Activated CD4-positive, alpha-beta T cell treated with anti-CD3 and anti-CD28 coated beads for 36 hours (primary cell): Measurements from ENCODE around the gene EPB41L3. TPM values are rescaled to one million over a fixed set of nuclear protein-coding genes. Genes with fewer than 3 reads are reported as not detected.

ENCODE experiments used
- ATAC-seq: fragments of 200-7000 bp; cut with Tn5 transposase; one replicate; pipeline ENCODE4 v1.10.0; 2021; ENCODE audit warnings: mild to moderate bottlenecking, moderate library complexity
- CTCF ChIA-PET: fragments of 350-600 bp; sonication (Branson Sonifier 250); formaldehyde crosslinking; loops from one replicate; lab custom pipeline; 2021; ENCODE audit warnings: antibody characterized with exemption; lab: Charles Lee
- POLR2A ChIA-PET: fragments of 350-600 bp; sonication (Branson Sonifier 250); formaldehyde crosslinking; loops from one replicate; lab custom pipeline; 2021; ENCODE audit warnings: antibody characterized with exemption, inconsistent platforms; lab: Charles Lee
- DNase-seq: peaks from one replicate; pipeline ENCODE4 v3.0.0-alpha.2; 2020
- H3K27ac Mint-ChIP-seq: one replicate; pipeline ENCODE4 v1.8.0; 2021; ENCODE audit warnings: mixed read lengths
- H3K27me3 Mint-ChIP-seq: one replicate; pipeline ENCODE4 v1.8.0; 2021; ENCODE audit warnings: mixed read lengths
- H3K36me3 Mint-ChIP-seq: one replicate; pipeline ENCODE4 v1.8.0; 2021; ENCODE audit warnings: low read depth, mixed read lengths
- H3K4me1 Mint-ChIP-seq: one replicate; pipeline ENCODE4 v1.8.0; 2021; ENCODE audit warnings: mixed read lengths
- H3K4me3 Mint-ChIP-seq: one replicate; pipeline ENCODE4 v1.8.0; 2021; ENCODE audit warnings: mild to moderate bottlenecking, moderate library complexity, mixed read lengths
- H3K9me3 Mint-ChIP-seq: one replicate; pipeline ENCODE4 v1.8.0; 2021; ENCODE audit warnings: low read depth, mixed read lengths
- intact Hi-C, 2 experiments: fragments of 100-400 bp; cut with DNase I in 1 of 2; cut with micrococcal nuclease in 1 of 2; formaldehyde crosslinking; loops; one replicate each; pipeline versions ENCODE4 v1.14.2 to v1.15.1; 2022 to 2024; cut with DNase I, micrococcal nuclease
- total RNA-seq, 2 experiments: library from RNA; stranded (reverse); gene quantifications; one replicate each; pipeline ENCODE4 v1.2.3, GENCODE V29; 2021

EPB41L3 gene
- total RNA-seq, 2 experiments from 2014 or later, result 10.4 to 13.4 TPM

GRCh38 chr18:5365443-5365842 lies 178.4 kb downstream of the EPB41L3 start:
- ATAC-seq, result no peak

DNA sequence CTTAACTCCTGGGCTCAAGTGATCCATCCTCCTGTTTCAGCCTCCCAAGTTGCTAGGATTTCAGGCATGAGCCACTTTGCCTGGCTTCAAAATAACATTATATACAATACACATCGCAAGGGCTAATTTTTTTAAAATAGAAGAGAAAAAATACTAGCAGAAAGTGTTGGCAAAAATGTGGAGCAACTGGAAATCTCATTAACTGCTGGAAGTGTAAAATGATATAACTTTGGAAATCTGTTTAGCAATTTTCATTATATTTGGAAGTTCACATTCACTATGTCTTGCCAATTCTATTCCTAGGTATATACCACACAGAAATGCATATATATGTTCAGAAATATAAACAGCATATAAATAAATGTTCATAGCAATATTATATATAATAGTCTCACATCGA lies 193.2 kb downstream of the EPB41L3 start:
- DNase-seq, result no peak
- Mint-ChIP-seq H3K4me1 (no peaks in the 10 kb centered on the region), H3K36me3 (peaks cover 2% of the 10 kb centered on the region), H3K27me3 (no peaks in the 10 kb centered on the region), H3K27ac (no peak overlapping the region), H3K4me3 (no peak overlapping the region), H3K9me3 (peaks cover 33% of the 10 kb centered on the region)
- ChIA-PET CTCF (no interaction called here), POLR2A (no interaction called here)
- intact Hi-C loops, result no loop called here
- no peak for ATAC-seq

More at GRCh38 chr18:5365443-5365842, 178.4 kb downstream of the EPB41L3 start:
- Mint-ChIP-seq H3K27me3 (peaks cover 12% of the 10 kb centered on the region), H3K36me3 (no peaks in the 10 kb centered on the region), H3K4me1 (no peaks in the 10 kb centered on the region), H3K27ac (no peak overlapping the region), H3K4me3 (no peak overlapping the region), H3K9me3 (no peaks in the 10 kb centered on the region)
- intact Hi-C loops, result no loop called here
- CTCF ChIA-PET, result interaction anchor here (0.8 kb wide), 1 partner anchor 263 kb away, joined by 3 read pairs; no protein-coding TSS in a partner anchor
- POLR2A ChIA-PET, result no interaction called here
- DNase-seq, result no peak

Other genes starting within 250 kb of the EPB41L3 start
- 10 to 100 TPM; 20.9 to 23.4 TPM for gene ZBTB14, start 248.3 kb downstream of the EPB41L3 start, total RNA-seq